NCI-H2107 (cell line): ENCODE results near the gene TTC23L.
"Not testable (repeated sequence)": the region's sequence is repeated elsewhere in the genome, so short reads cannot be mapped to it uniquely, and the experiment has no call there.

Experiments used
- DNase-seq: peaks from one replicate; lab custom pipeline; 2025; lab: John Stamatoyannopoulos, UW

TTC23L gene, protein sequence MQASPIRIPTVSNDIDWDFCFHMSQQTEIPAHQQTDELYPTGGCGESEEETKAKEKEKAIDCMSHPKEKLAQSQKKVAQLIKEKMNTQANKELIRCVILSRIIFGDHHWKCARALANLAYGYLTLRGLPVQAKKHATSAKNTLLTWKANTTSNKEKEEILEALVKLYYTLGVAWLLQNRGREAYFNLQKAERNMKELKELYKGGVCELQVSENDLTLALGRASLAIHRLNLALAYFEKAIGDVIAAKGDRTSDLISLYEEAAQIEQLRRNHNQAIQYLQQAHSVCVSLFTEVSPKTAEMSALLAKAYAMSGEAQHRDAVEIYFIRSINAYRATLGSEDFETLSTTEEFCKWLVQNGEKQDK

DNA sequence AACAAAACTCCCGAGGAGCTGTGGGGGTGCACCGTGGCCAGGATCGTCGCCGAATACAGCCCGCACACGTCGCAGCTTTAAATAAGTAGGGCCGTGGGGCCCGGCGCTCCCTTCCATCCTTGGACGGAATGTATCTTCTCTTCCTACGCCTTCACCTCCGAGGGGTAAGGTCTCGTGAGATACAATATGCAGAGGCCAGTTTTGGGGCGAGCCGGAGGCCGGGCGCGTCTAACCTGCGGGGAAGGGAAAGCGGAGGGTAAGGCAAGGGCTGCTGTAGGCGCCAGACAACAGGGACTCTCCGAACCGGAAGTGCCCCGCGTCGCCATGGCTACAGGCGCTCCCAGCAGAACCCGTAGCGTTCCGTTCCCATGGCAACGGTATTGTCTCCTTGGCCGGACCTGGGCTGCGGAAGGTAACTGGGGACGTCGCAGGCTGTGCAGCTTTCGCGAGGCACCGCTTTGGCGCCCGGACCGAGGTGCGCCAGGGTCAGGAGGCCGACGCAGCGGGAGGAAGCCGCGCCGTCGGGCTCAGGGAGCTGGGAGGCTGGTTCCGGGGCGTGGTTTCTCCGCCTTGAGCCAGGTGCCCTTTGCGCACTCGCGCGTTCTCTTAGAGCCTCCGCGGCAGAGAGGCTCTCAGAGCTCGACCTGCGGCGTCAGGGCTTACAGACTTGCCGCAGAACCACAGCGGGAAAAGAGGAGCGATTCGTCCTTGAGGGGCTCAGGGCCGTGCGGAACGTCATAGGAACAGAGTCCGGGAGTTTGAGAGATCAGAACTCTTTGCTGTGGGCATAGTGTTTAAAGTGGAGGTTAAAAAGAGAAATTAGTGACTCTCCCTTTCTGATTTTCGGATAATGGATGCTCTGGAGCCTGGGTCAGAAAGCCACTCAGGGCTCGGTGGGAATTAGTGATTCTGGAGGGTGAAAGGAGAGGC lies at the start of gene TTC23L:
Gene TTC23L (plus strand): TSS at position 380 of the 930 bp plus-strand sequence. CDS start 1,508 bp downstream, outside the sequence.
- peak; percentile 81 for DNase-seq

DNA sequence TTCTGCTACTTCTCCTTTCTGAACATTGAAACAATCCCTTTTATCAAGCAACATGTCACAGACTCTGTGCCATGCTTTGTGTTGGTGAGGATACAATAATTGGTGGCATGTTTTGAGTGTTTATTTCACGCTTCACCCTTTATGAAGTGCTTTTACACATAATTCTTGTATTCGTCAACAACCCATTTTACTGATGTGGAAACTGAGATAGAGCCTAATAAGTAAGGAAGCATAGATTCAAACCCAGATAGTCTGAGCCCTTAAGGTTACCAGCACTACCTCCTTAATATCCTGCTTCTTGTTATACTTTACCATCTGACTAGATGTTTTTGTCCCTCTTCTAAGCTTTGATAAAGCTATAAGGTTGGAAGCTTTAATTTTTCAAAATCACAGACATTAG lies 49.3 kb upstream of the TTC23L start:
- DNase-seq, result no peak

DNA sequence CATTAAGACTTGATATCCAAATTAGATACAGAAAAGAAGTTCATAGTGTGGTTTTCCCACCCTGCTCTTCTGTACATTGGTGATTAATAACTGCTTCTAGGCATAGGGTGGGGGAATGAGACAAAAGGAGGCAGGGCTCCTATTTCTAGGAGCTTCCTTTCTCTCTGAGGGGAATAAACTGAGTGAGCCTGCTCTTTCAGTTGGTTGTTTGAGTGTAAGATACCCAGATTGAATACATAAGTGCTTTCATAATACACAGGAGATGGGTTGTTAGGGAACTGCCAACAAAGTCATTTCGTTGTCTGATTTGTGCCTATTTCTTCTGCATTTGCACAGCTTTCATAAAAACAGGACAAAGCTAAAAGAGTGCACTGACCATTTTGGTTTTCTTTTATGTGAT lies 48.9 kb upstream of the TTC23L start:
- DNase-seq, result no peak

DNA sequence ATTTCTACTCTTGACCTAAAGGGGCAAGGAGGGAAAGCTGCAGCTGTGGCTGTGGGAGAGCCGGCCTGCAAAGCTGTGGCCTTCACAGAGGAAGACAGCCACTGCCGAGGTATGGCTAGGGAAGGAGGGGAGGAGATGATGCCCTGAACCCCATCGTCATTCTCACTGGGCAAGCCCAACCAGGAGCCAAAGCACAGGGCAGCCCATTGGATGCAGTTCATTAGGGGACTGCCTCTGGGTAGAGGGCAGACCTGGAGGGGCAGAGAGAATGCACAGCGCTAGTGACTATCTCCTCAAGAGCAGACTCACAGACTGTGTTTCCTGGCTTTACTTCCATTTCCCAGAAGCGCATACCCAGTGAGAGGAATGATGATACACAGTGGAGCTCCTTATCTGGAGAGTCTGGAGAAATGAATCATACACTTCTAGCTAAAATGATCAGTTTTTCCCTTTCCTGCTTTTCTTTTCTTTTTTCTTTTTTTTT lies 47.2 kb upstream of the TTC23L start:
- DNase-seq, result no peak

DNA sequence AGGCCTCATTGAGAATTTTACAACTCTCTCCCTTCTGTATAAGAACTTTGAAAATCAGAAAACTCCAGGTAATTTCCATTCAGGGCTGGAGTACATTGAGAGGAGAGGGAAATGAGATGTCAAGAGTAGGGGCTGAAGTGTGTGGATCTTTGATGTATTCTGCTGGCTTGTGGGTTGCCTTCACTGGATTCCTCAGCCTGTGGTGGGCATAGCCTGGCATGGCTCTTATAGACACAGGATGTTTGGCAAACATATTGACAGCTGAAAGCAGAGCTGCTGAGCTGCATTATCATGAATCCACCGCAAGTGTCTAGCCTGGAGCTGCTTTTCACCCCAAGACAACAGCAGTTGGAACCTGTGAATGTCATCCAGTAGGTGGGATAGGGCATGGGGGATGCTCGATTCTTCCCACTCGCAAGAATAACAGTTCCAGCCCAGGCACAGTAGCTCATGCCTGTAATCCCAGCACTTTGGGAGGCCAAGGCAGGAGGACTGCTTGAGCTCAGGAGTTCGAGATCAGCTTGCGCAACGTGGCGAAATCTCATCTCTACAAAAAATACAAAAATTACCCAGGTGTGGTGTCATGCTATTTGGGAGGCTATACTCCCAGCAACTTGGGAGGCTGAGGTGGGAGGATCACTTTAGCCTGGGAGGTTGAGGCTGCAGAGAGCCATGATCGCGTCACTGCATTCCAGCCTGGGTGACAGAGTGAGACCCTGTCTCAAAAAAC lies 36.0 kb upstream of the TTC23L start:
- no peak for DNase-seq

DNA sequence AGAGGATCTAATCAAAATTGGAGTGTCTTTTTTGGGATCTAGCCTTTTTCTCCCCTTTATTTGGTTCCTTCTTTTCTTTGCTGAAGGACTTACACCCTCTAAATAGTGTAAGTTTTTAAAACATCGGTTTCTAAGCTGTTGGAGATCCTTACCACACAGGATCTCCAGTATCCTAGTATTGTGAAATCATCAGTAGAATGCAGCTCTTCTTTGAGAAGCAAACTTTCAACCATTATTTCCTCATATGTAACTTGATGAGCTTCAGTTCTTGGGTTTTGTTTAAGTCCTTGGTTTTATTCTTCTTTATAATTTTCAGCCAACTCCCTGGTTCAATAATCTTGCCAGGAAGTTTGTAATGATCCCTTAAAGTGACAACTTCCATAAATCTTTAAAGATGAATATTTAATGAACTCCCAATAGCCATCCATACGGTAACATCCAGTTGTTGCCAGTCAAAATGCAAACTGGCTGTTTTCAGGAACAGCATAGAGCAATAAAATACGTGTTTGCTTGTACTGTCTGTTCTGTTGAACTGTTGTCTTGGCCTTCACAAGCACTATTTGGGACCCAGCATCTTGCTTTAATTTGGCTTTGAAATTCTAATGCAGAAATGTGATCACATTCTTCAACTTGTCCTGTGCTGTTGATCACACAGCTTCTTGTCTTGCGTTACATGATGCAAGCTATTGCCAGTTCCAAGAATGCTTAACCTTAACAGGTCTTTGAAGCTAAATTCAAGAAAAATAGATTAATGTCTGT lies 34.8 kb upstream of the TTC23L start:
- no peak for DNase-seq

DNA sequence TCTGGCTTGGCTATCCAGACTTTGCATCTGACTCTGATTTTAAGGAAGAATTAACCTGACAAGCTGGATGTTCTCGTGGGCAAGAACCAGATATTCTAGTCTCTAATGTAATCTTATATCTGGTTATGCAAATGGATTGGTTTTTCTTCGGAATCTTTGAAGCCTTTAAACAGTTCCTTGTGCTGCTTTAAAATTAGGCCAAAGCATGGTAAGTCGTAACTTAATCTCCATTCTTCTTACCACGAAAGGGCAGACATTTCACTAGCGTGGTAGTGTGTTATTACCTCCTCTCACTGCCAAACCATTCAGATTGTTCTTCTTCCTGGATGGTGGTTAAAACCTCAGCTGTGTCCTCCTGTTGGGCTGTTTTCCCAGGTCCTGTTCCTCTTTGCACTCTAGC lies 34.1 kb upstream of the TTC23L start:
- DNase-seq, result no peak

DNA sequence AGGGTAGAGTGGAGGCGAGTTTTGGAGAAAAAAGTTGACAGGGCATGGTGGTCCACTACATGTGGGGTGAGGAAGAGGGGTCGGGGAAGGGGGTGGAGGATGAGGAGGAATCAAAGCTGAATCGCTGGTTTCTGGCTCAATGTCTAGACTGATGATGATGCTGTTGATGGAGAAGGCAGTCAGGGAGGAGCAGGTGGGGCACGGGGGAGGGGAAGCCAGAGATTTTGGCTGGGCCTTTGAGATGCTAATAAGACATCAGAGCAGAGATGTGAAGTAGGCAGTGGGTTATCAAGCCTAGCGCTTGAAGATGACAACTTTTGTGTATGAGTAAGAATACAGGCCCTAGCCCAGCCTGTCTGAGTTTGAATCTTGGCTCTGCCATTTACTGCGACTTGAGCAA lies 32.4 kb upstream of the TTC23L start:
- DNase-seq, result no peak

DNA sequence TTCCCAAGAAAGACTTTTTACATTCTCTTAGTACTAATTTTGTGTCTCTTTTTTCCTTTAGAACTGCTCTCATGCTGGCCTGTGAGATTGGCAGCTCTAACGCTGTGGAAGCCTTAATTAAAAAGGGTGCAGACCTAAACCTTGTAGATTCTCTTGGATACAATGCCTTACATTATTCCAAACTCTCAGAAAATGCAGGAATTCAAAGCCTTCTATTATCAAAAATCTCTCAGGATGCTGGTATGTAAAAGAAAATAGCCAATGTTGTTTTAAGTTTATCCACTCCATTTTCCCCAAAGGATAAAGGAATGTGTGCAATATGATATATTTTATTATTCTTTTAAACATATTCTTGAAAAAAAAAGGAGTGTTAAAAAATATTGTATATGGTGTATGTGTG lies 27.3 kb upstream of the TTC23L start:
- no peak for DNase-seq

DNA sequence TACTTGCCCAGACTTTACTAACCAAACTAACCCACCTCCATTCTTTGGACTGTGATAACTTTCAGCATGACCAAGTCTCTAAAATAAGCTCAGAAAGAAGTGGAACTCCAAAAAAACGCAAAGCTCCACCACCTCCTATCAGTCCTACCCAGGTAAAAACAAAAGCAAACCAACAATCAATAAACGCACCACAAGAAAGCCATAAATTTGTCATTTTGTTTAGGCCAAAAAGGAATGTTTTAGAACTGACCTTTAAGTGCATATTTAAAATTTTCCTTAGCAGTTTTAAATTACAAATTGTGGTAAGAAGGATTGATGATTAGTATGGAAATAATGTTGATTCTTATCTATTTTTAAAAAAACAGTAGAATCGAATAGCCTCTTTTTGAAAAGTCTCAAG lies 25.5 kb upstream of the TTC23L start:
- DNase-seq, result no peak

DNA sequence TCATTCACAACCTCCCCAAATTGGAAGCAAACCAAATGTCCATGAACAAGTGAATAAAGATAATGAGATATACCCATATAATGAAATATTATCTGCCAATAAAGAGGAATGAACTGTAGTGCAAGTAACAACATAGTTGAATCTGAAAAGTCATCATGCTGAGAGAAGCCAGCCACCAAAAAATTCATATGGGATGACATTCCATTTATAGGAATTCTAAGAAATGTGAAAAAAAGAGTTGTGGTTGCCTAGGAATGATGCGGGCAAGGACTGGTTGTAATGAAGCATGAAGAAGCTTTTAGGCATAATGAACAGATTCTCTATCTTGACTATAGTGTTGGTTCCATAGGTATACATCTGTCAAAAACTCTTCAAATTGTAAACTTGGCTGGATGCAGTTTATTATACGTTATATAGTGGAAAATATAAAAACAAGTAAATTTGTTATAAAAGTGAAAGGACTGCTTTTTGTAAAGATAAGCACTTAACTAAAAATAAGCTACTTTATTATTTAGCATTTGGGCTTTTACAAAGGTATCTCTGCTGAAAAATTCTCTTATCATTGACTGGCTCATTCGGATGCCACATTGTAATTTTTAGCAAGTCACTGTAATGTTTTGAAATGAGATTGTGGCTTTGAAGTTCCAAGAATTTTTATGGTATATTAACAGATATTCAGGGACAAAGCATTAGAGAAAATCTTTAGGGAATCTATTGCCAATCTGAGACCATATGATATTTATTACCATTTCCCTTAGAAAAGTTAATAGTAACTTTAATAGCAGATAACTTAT lies 21.2 kb upstream of the TTC23L start:
- DNase-seq, result no peak

DNA sequence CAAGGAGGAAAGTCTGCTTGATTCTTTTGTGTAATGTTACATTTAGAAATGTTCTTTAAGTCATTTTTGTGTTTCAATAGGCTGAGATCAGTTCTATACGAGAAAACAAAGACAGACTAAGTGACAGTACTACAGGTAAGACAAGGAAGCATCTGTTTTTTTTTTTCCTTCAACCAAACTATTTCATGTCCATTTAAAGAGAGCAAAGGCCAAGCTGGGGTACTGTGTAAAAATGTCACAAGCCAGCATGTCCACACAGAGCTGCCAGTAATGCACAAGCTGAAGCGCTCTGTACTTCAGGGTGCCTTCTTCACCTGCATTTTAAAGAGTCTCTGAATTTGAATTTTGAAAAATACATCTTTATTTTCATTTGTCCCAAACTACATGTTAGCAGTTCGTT lies 20.2 kb upstream of the TTC23L start:
- DNase-seq, result no peak

DNA sequence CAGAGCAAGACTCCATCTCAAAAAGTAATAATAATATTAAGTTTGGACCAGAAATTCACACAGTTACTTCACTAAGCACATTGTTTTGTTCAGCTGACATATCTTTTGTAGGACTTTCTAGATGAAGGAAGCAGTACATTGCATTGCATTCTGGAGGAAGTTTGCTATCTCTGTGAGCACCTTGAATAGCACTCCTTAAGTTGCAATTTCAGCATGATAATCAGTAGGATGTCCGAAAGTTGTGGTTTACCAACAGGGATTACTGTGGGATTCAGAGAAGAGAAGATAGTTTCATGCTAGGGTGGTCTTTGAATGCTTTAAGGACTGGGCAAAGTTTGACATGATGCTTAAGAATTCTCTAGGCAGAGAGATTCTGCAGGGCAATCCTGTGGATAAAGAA lies 18.4 kb upstream of the TTC23L start:
- DNase-seq, result no peak

DNA sequence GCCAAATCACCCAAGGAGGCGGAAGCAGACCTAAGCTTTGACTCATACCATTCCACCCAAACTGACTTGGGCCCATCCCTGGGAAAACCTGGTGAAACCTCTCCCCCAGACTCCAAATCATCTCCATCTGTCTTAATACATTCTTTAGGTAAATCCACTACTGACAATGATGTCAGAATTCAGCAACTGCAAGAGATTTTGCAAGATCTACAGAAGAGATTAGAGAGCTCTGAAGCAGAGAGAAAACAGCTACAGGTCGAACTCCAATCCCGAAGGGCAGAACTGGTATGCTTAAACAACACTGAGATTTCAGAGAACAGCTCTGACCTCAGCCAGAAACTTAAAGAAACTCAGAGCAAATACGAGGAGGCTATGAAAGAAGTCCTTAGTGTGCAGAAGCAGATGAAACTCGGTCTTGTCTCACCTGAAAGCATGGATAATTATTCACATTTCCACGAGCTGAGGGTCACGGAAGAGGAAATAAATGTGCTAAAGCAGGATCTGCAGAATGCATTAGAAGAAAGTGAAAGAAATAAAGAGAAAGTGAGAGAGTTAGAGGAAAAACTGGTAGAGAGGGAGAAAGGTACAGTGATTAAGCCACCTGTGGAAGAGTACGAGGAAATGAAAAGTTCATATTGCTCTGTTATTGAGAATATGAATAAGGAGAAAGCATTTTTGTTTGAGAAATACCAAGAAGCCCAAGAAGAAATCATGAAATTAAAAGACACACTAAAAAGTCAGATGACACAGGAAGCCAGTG lies 15.8 kb upstream of the TTC23L start:
- DNase-seq, result no peak

DNA sequence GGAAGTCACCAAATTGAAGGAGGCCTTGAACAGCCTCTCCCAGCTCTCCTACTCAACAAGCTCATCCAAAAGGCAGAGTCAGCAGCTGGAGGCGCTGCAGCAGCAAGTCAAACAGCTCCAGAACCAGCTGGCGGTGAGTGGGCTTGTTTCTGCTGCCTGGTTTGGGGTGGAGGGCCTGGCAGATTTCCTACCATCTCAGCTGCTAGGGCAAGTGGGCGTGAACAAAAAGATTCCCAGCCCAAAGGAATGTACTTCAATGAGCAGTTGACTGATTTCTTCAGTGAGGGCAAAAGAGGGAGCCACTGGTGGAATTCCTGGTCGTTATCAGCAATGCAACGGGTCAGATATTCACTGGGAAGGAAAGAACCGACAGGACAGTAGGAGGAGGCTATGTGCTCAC lies 12.6 kb upstream of the TTC23L start:
- DNase-seq, result no peak

DNA sequence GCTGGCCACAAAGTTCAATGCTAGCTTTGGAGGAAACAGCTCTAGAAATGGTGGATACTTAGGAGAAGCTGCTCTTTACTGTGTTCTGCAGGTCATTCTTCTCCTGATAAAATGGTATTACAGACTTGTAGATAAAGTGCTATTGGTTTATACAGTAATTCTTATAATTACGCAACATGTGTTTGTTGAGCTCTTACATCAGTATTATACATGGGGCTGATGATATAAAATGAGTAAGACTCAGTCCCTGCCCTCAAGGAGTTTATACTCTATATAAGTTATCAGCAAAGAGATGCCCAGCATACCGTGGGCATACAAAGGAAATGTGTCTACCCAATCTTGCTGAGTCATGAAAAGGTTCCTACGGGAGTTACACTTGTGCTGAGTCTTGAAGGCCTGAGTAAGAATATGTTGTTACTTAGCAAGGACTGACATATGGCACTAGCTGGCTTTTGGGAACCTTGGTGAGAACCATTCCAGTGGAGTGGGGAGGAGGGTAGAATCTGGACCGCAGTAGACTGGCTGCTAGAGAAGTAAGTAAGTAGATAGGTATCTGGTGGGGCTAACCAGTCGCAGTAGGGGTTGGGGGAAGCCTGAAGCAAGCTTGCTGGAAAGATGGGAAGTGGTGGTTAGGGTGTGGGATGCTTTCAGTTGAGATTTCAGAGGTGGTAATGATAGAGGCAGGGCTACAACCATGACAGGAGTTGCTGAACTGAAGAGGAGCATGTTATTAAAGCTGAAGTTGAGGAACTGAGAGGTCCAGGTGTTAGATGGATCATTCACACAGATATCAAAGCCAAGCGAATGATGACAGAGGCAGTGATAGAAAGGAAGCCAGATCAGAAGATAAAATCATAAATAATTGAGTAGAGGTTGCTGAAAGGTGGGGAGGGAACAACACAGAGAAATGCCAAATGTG lies 11.1 kb upstream of the TTC23L start:
- DNase-seq, result no peak

DNA sequence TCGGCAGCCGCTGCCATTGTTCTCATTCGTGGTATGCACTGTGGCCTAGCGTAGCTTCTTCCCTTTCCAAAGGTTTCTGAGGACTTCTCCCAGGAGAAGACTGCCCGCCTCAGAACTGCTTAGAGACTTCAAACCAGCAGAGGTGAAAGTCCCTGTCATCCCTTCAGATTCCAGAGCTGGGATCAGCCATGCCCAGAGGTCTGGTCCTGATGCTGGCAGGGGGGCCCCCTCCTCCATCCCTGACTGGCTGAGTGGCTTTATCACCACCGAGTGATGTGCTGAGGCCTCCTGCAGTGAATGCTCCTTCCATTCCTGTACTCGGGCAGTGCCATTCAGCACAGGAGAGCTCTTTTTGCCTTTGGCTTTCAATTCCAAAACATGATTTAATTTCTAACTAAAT lies 8.1 kb upstream of the TTC23L start:
- DNase-seq, result not testable (repeated sequence)

DNA sequence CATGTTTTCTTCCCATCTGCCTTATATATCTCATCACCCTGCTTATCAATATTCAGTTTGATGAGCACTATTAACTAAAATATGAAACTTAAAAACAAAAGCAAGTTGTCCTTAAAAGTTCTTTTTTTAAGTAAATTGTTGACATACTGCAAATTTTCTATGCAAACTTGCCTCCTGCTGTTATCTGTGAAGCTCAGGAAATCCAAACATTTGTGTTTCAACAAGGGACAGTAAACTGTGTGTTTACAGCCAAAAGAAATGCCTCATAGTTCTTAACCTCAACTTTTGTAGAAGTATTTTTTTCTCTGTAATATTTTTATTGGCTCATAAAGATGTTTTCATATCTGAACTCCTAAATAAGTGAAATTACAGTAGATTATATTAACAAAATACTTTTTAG lies 7.7 kb upstream of the TTC23L start:
- no peak for DNase-seq

DNA sequence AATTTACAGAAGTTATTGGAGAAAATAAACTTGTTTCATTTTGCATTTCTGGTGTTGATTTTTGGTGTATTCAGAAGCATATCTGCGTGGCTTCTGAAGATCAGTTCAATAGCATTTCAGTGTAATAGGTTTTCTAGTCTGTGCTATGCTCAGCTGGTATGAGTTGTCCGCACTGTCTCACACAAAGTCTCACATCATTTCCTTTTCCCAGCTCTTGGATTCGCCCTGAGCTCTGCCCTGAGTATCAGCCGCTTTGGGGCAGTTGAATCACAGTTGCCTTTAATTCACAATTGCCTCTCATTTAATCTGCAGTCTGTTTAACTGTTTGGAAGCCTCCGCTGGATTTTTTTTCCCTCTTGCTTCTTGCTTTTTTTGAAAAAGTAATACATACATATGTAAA lies 6.4 kb upstream of the TTC23L start:
- no peak for DNase-seq
